ENCODE measurements around the gene ABO.

DNA sequence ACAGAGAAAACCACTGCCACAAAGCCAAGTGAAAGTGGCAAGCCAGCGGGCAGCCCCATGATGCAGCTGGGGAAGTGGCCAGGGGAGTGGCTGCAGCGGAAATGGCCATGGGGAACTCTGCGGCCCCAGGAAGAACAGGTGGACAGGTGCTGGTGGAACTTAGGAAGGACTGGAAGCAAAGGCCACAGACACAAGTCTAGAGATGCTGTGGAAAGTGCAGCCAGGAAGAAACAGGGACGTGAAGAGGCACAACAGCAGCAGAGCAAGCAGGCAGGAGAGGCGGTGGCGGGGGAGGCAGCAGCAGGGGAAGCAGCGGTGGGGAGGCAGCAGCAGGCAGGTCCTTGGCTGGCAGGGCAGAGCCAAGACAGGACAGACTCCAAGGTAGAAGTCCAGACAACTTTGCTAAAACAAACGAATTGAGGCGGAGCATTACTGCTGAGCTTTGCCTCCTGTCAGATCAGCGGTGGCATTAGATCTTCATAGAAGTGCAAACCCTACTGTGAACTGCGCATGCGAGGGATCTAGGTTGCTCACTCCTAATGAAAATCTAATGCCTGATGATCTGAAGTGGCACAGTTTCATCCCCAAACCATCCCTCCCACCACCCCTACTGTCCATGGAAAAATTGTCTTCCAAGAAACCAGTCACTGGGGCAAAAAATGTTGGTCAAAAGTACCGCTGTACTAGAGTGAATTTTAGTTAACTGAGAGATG is 49.1 kb upstream of the ABO start:
- TF ChIP-seq, protein P1, sequence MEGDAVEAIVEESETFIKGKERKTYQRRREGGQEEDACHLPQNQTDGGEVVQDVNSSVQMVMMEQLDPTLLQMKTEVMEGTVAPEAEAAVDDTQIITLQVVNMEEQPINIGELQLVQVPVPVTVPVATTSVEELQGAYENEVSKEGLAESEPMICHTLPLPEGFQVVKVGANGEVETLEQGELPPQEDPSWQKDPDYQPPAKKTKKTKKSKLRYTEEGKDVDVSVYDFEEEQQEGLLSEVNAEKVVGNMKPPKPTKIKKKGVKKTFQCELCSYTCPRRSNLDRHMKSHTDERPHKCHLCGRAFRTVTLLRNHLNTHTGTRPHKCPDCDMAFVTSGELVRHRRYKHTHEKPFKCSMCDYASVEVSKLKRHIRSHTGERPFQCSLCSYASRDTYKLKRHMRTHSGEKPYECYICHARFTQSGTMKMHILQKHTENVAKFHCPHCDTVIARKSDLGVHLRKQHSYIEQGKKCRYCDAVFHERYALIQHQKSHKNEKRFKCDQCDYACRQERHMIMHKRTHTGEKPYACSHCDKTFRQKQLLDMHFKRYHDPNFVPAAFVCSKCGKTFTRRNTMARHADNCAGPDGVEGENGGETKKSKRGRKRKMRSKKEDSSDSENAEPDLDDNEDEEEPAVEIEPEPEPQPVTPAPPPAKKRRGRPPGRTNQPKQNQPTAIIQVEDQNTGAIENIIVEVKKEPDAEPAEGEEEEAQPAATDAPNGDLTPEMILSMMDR (IDR thresholded peaks at IDR 0.05; ENCODE audit: insufficient read depth, low read length, poor library complexity, severe bottlenecking) = no peak
- TF ChIP-seq EZH2phosphoT487 (conservative IDR thresholded peaks at IDR 0.05; ENCODE audit: low read length) = no peak
